A549 (cell line): ENCODE data around the gene ETF1.

Source experiments
- CTCF ChIP-seq: fragments of >200 bp; sonication (Bioruptor Twin); formaldehyde crosslinking; IDR thresholded peaks from 3 replicates; pipeline ENCODE4 v1.5.1; 2016
- EHMT2 ChIP-seq: fragments of 200-600 bp; sonication (generic); IDR thresholded peaks from 2 replicates; pipeline ENCODE4 v1.6.1; 2016; ENCODE audit warnings: antibody characterized with exemption, low read depth, mild to moderate bottlenecking, moderate library complexity
- FOSL2 ChIP-seq, 2 experiments: fragments of 450-650 bp in 1 of 2; fragments of >200 bp in 1 of 2; sonication (Bioruptor Twin) in 1 of 2; formaldehyde crosslinking; IDR thresholded peaks; 2 replicates each; pipeline versions ENCODE4 v1.5.0 to v1.6.1; 2016 to 2020; ENCODE audit warnings: mild to moderate bottlenecking in 1 of 2, moderate library complexity in 1 of 2
- HOXA7 ChIP-seq: fragments of 250-450 bp; sonication (Bioruptor Pico); IDR thresholded peaks from 2 replicates; pipeline ENCODE4 v1.5.0; 2020; ENCODE audit warnings: mild to moderate bottlenecking, moderate library complexity
- MAFK ChIP-seq: fragments of 450-650 bp; IDR thresholded peaks from 2 replicates; pipeline ENCODE4 v1.6.1; 2014; ENCODE audit not compliant: partially characterized antibody
- NPAS2 ChIP-seq: fragments of 250-450 bp; sonication (Bioruptor Pico); IDR thresholded peaks from 2 replicates; pipeline ENCODE4 v1.8.0; 2022; ENCODE audit warnings: mild to moderate bottlenecking, moderate library complexity, borderline replicate concordance
- PHF8 ChIP-seq: fragments of 200-600 bp; sonication (generic); IDR thresholded peaks from 2 replicates; pipeline ENCODE4 v1.6.1; 2016; ENCODE audit warnings: low read depth, mild to moderate bottlenecking, antibody characterized with exemption, moderate library complexity, borderline replicate concordance
- POLR2A ChIP-seq: IDR thresholded peaks from 2 replicates; pipeline ENCODE4 v1.6.1; 2012; ENCODE audit warnings: mild to moderate bottlenecking, low read length
- POLR2AphosphoS2 ChIP-seq: conservative IDR thresholded peaks from 2 replicates; pipeline ENCODE4 v1.6.1; 2012; ENCODE audit warnings: low read length, improper control_type of control experiment, inconsistent platforms
- RAD21 ChIP-seq, 2 experiments: fragments of >200 bp in 1 of 2; sonication (Bioruptor Twin) in 1 of 2; formaldehyde crosslinking in 1 of 2; IDR thresholded peaks in 1 of 2; conservative IDR thresholded peaks in 1 of 2; 2 replicates in 1 of 2; 3 replicates in 1 of 2; pipeline ENCODE4 v1.6.1; 2012 to 2018; ENCODE audit warnings: inconsistent platforms in 1 of 2
- SMC3 ChIP-seq: fragments of >200 bp; sonication (Bioruptor Twin); formaldehyde crosslinking; IDR thresholded peaks from 3 replicates; pipeline ENCODE4 v1.6.1; 2018; ENCODE audit warnings: inconsistent platforms
- SREBF2 ChIP-seq: fragments of 450-650 bp; IDR thresholded peaks from 2 replicates; pipeline ENCODE4 v1.6.1; 2014; ENCODE audit warnings: mild to moderate bottlenecking, moderate library complexity
- USF2 ChIP-seq: fragments of 450-650 bp; IDR thresholded peaks from 2 replicates; pipeline ENCODE4 v1.6.1; 2014; ENCODE audit warnings: antibody characterized with exemption
- ZC3H11A ChIP-seq: fragments of 450-650 bp; IDR thresholded peaks from 2 replicates; pipeline ENCODE4 v1.6.1; 2014; ENCODE audit warnings: antibody characterized with exemption, mild to moderate bottlenecking

- TF ChIP-seq POLR2A (no peak), CTCF (no peak), SREBF2 (no peak), PHF8 (no peak), USF2 (no peak), FOSL2 (IDR thresholded peaks at IDR 0.05) (no peak), FOSL2 (CRISPR knock-in tag; IDR thresholded peaks at IDR 0.05) (no peak), POLR2AphosphoS2 (no peak; the same call in 1 of the 2 replicates), SMC3 (no peak), MAFK (no peak), RAD21 (conservative IDR thresholded peaks at IDR 0.05 in 1 of 2, IDR thresholded peaks at IDR 0.05 in 1 of 2) (no peak), EHMT2 (no peak), NPAS2 (CRISPR knock-in tag) (no peak), ZC3H11A (no peak), HOXA7 (CRISPR knock-in tag) (no peak)
Measured at GRCh38 chr5:138549414-138549813, 6.4 kb upstream of the ETF1 start.
